NCI-H446 treated with DMSO at 0.1 percent for 48 hours (cell line): ENCODE data around the gene FHAD1.
"Not testable (repeated sequence)": the region's sequence is repeated elsewhere in the genome, so short reads cannot be mapped to it uniquely, and the experiment has no call there.

Experiments used
- DNase-seq: peaks from one replicate; lab custom pipeline; 2025; lab: John Stamatoyannopoulos, UW

FHAD1 gene

GRCh38 chr1:15305468-15305770 is 58.4 kb downstream of the FHAD1 start:
- DNase-seq: no peak

GRCh38 chr1:15306352-15306751 is 59.3 kb downstream of the FHAD1 start:
- DNase-seq: not testable (repeated sequence)

GRCh38 chr1:15308135-15308534 is 61.1 kb downstream of the FHAD1 start:
- no peak for DNase-seq

GRCh38 chr1:15308621-15309027 is 61.6 kb downstream of the FHAD1 start:
- DNase-seq: no peak

- DNase-seq: no peak
Observed at GRCh38 chr1:15309687-15310086, 62.7 kb downstream of the FHAD1 start.

- no peak for DNase-seq
Observed at GRCh38 chr1:15310544-15310943, 63.5 kb downstream of the FHAD1 start.

- no peak for DNase-seq
Observed at GRCh38 chr1:15311122-15311822, 64.2 kb downstream of the FHAD1 start.

- no peak for DNase-seq
Observed at GRCh38 chr1:15311880-15312279, 64.9 kb downstream of the FHAD1 start.

GRCh38 chr1:15312626-15313411 is 65.8 kb downstream of the FHAD1 start:
- no peak for DNase-seq

- no peak for DNase-seq
Observed at GRCh38 chr1:15314328-15315281, 67.6 kb downstream of the FHAD1 start.

- no peak for DNase-seq
Observed at GRCh38 chr1:15315815-15316214, 68.8 kb downstream of the FHAD1 start.

- DNase-seq: no peak
Observed at GRCh38 chr1:15316510-15316909, 69.5 kb downstream of the FHAD1 start.

- DNase-seq: no peak
Observed at GRCh38 chr1:15320267-15320666, 73.2 kb downstream of the FHAD1 start.

GRCh38 chr1:15321601-15322000 is 74.6 kb downstream of the FHAD1 start:
- DNase-seq: no peak

- no peak for DNase-seq
Observed at GRCh38 chr1:15322648-15323350, 75.8 kb downstream of the FHAD1 start.

- DNase-seq: peak; percentile 49
Observed at GRCh38 chr1:15323351-15323988, 76.4 kb downstream of the FHAD1 start.

- DNase-seq: no peak
Observed at GRCh38 chr1:15323989-15324868, 77.2 kb downstream of the FHAD1 start.

GRCh38 chr1:15324869-15325335 is 77.9 kb downstream of the FHAD1 start:
- no peak for DNase-seq

GRCh38 chr1:15325375-15326085 is 78.5 kb downstream of the FHAD1 start:
- no peak for DNase-seq
